PC-9 (cell line): ENCODE results near the gene KPNA1. TPM values are rescaled to one million over a fixed set of nuclear protein-coding genes. Genes with fewer than 3 reads are reported as not detected.
"Not testable (repeated sequence)": the region's sequence is repeated elsewhere in the genome, so short reads cannot be mapped to it uniquely, and the experiment has no call there.

Source experiments
- BruUV-seq: library from RNA; stranded (reverse); fragments of 400-500 nt; replicated peaks from 2 replicates; lab custom pipeline; 2021; lab: Mats Ljungman, UMichigan
- CTCF ChIA-PET: fragments of 300-600 bp; sonication (Branson Sonifier 250); formaldehyde crosslinking; loops from one replicate; lab custom pipeline; 2022; ENCODE audit warnings: antibody characterized with exemption; lab: Charles Lee
- POLR2A ChIA-PET: fragments of 300-600 bp; sonication (Branson Sonifier 250); formaldehyde crosslinking; loops from one replicate; lab custom pipeline; 2022; ENCODE audit warnings: antibody characterized with exemption; ENCODE audit not compliant: unreplicated experiment; lab: Charles Lee
- DNase-seq, 2 experiments: peaks; one replicate each; pipeline versions ENCODE4 v3.0.0 to v3.0.0-alpha.2; 2015 to 2022; ENCODE audit warnings: mixed read lengths in 1 of 2
- H2AFZ ChIP-seq: fragments of 200-600 bp; sonication (generic); 2 replicates; pipeline ENCODE4 v1.8.1; 2017; ENCODE audit warnings: antibody characterized with exemption
- H3F3A ChIP-seq: fragments of 200-600 bp; sonication (generic); 2 replicates; pipeline ENCODE4 v1.8.1; 2017; ENCODE audit warnings: antibody characterized with exemption, mild to moderate bottlenecking, low read depth; ENCODE audit not compliant: insufficient read depth
- H3K27ac ChIP-seq: fragments of 200-600 bp; sonication (generic); 2 replicates; pipeline ENCODE4 v1.6.1; 2016; ENCODE audit warnings: mixed run types
- H3K27me3 ChIP-seq: fragments of 200-600 bp; sonication (generic); 2 replicates; pipeline ENCODE4 v1.6.1; 2016; ENCODE audit warnings: low read depth, mixed run types; ENCODE audit not compliant: insufficient read depth
- H3K36me3 ChIP-seq: fragments of 200-600 bp; sonication (generic); 2 replicates; pipeline ENCODE4 v1.6.1; 2016; ENCODE audit warnings: low read depth, mixed run types
- H3K4me1 ChIP-seq: fragments of 200-600 bp; sonication (generic); replicated peaks from 2 replicates; pipeline ENCODE4 v1.6.1; 2016; ENCODE audit warnings: mixed run types; ENCODE audit not compliant: insufficient read depth
- H3K4me2 ChIP-seq: fragments of 200-600 bp; sonication (generic); 2 replicates; pipeline ENCODE4 v1.6.1; 2017; ENCODE audit warnings: mixed run types
- H3K4me3 ChIP-seq: fragments of 200-600 bp; sonication (generic); 2 replicates; pipeline ENCODE4 v1.6.1; 2016; ENCODE audit warnings: mixed run types
- H3K79me2 ChIP-seq: fragments of 200-600 bp; sonication (generic); 2 replicates; pipeline ENCODE4 v1.6.1; 2017; ENCODE audit warnings: low read depth, mixed run types
- H3K9me2 ChIP-seq: fragments of 200-600 bp; sonication (generic); 2 replicates; pipeline ENCODE4 v1.8.1; 2017; ENCODE audit warnings: mild to moderate bottlenecking; ENCODE audit not compliant: insufficient read depth
- H3K9me3 ChIP-seq: fragments of 200-600 bp; sonication (generic); 2 replicates; pipeline ENCODE4 v1.8.1; 2016; ENCODE audit warnings: low read depth; ENCODE audit not compliant: insufficient read depth
- H4K20me1 ChIP-seq: fragments of 200-600 bp; sonication (generic); 2 replicates; pipeline ENCODE4 v1.8.1; 2017; ENCODE audit not compliant: insufficient read depth
- CTCF ChIP-seq: fragments of 200-600 bp; sonication (generic); conservative IDR thresholded peaks from 2 replicates; pipeline ENCODE4 v1.6.1; 2017; ENCODE audit warnings: mixed run types, antibody characterized with exemption, mild to moderate bottlenecking, moderate library complexity
- EZH2 ChIP-seq: fragments of 200-600 bp; sonication (generic); IDR thresholded peaks from 2 replicates; pipeline ENCODE4 v1.8.0; 2017; ENCODE audit warnings: antibody characterized with exemption, low read depth
- intact Hi-C: fragments of 100-400 bp; cut with micrococcal nuclease; formaldehyde crosslinking; loops from one replicate; pipeline ENCODE4 v1.10.0; 2022; ENCODE audit not compliant: unreplicated experiment
- total RNA-seq: library from RNA; stranded (reverse); gene quantifications from 2 replicates; pipeline ENCODE4 v1.2.3, GENCODE V29; 2021

Gene KPNA1
- total RNA-seq, 1 experiment from 2014 or later, result 89.2 TPM

GRCh38 chr3:122457706-122458105 is 57.0 kb downstream of the KPNA1 start:
- CTCF ChIA-PET, result no interaction called here
- DNase-seq, result no peak
- Histone ChIP-seq H3F3A (peaks cover 11% of the 10 kb centered on the region; the same call in 1 of the 2 replicates), H3K9me3 (no peaks in the 10 kb centered on the region), H3K79me2 (no peaks in the 10 kb centered on the region), H3K27me3 (no peaks in the 10 kb centered on the region), H2AFZ (no peak overlapping the region), H3K4me2 (no peak overlapping the region), H3K4me1 (no peaks in the 10 kb centered on the region), H3K27ac (no peak overlapping the region), H3K4me3 (no peak overlapping the region), H4K20me1 (peaks cover 4% of the 10 kb centered on the region; the same call in 1 of the 2 replicates), H3K9me2 (no peaks in the 10 kb centered on the region), H3K36me3 (peaks cover 21% of the 10 kb centered on the region; the same call in 1 of the 2 replicates)
- TF ChIP-seq EZH2 (no peak), CTCF (no peak)
- BruUV-seq, result no TSS peak
- POLR2A ChIA-PET, result no interaction called here
- intact Hi-C loops, result loop anchor here (5.0 kb wide), 1 partner anchor 105 kb away; the partner anchor contains the start of genes DTX3L and PARP9

- peaks cover 22% of the 10 kb centered on the region; the same call in 1 of the 2 replicates for H3K36me3 ChIP-seq
- no peak overlapping the region for H3K27ac ChIP-seq
- H3K27me3 ChIP-seq, result no peaks in the 10 kb centered on the region
- TF ChIP-seq CTCF (no peak), EZH2 (no peak)
- intact Hi-C loops, result loop anchor here (5.0 kb wide), 1 partner anchor 106 kb away; the partner anchor contains the start of genes DTX3L and PARP9
- H3K79me2 ChIP-seq, result no peaks in the 10 kb centered on the region
- no TSS peak for BruUV-seq
- 0 out of 2 replicates have a peak, but pooled peaks cover 6% of the 10 kb centered on the region for H3F3A ChIP-seq
- H4K20me1 ChIP-seq, result peaks cover 4% of the 10 kb centered on the region; the same call in 1 of the 2 replicates
- no peak for DNase-seq
- ChIA-PET POLR2A (no interaction called here), CTCF (no interaction called here)
- H2AFZ ChIP-seq, result no peak overlapping the region
- no peaks in the 10 kb centered on the region for H3K4me1 ChIP-seq
- no peak overlapping the region for H3K4me2 ChIP-seq
- H3K9me2 ChIP-seq, result no peaks in the 10 kb centered on the region
- H3K4me3 ChIP-seq, result no peak overlapping the region
- H3K9me3 ChIP-seq, result no peaks in the 10 kb centered on the region
These were observed 58.7 kb downstream of the KPNA1 start for GRCh38 chr3:122456074-122456473.

- 0 out of 2 replicates have a peak, but pooled peaks cover 8% of the 10 kb centered on the region for H3F3A ChIP-seq
- POLR2A ChIA-PET, result no interaction called here
These were observed 63.4 kb downstream of the KPNA1 start for GRCh38 chr3:122451371-122451770.

GRCh38 chr3:122448218-122448617 is 66.5 kb downstream of the KPNA1 start:
- H3K36me3 ChIP-seq, result peaks cover 41% of the 10 kb centered on the region
- POLR2A ChIA-PET, result not testable (repeated sequence)

More at GRCh38 chr3:122451371-122451770, 63.4 kb downstream of the KPNA1 start:
- Histone ChIP-seq H3K27ac (no peak overlapping the region), H3K9me3 (no peaks in the 10 kb centered on the region), H3K4me2 (no peak overlapping the region), H4K20me1 (no peaks in the 10 kb centered on the region), H3K4me1 (no peaks in the 10 kb centered on the region), H3K79me2 (peaks cover 8% of the 10 kb centered on the region; the same call in 1 of the 2 replicates), H3K4me3 (no peak overlapping the region), H2AFZ (no peak overlapping the region), H3K9me2 (no peaks in the 10 kb centered on the region), H3K36me3 (peaks cover 19% of the 10 kb centered on the region), H3K27me3 (no peaks in the 10 kb centered on the region)
- CTCF ChIA-PET, result no interaction called here
- TF ChIP-seq CTCF (no peak), EZH2 (no peak)
- intact Hi-C loops, result no loop called here
- BruUV-seq, result no TSS peak
- DNase-seq, result no peak

GRCh38 chr3:122444491-122444887 is 70.2 kb downstream of the KPNA1 start:
- H4K20me1 ChIP-seq, H3K9me2 ChIP-seq, H3K4me3 ChIP-seq, H3K27me3 ChIP-seq, CTCF ChIA-PET, intact Hi-C loops, H2AFZ ChIP-seq, BruUV-seq, DNase-seq: not testable (repeated sequence)
- H3K9me3 ChIP-seq, result peaks cover 16% of the 10 kb centered on the region
- peaks cover 33% of the 10 kb centered on the region; the same call in 1 of the 2 replicates for H3F3A ChIP-seq
- POLR2A ChIA-PET, result interaction anchor here (0.7 kb wide), 1 partner anchor 95 kb away, joined by 4 read pairs; no protein-coding TSS in a partner anchor
- peak overlapping the region; percentile 84 for H3K27ac ChIP-seq
- peaks cover 58% of the 10 kb centered on the region for H3K36me3 ChIP-seq
- H3K79me2 ChIP-seq, result peaks cover 25% of the 10 kb centered on the region; the same call in 1 of the 2 replicates
- peak overlapping the region; percentile 58 for H3K4me2 ChIP-seq
- peaks cover 26% of the 10 kb centered on the region for H3K4me1 ChIP-seq

More at GRCh38 chr3:122448218-122448617, 66.5 kb downstream of the KPNA1 start:
- H3K9me2 ChIP-seq, H3K27ac ChIP-seq, H2AFZ ChIP-seq, H3K4me3 ChIP-seq, H3K4me2 ChIP-seq, intact Hi-C loops, CTCF ChIA-PET, H4K20me1 ChIP-seq, H3K27me3 ChIP-seq, DNase-seq, BruUV-seq: not testable (repeated sequence)
- H3K4me1 ChIP-seq, result peaks cover 21% of the 10 kb centered on the region
- peaks cover 16% of the 10 kb centered on the region for H3K9me3 ChIP-seq
- H3F3A ChIP-seq, result peaks cover 32% of the 10 kb centered on the region; the same call in 1 of the 2 replicates
- H3K79me2 ChIP-seq, result peaks cover 17% of the 10 kb centered on the region; the same call in 1 of the 2 replicates
